ENCODE measurements around the gene SPECC1L. TPM values are rescaled to one million over a fixed set of nuclear protein-coding genes. Genes with fewer than 3 reads are reported as not detected.
"Not testable (repeated sequence)": the region's sequence is repeated elsewhere in the genome, so short reads cannot be mapped to it uniquely, and the experiment has no call there.

Gene SPECC1L
- total RNA-seq, 1 donor from 2014 or later = 80.6 TPM

DNA sequence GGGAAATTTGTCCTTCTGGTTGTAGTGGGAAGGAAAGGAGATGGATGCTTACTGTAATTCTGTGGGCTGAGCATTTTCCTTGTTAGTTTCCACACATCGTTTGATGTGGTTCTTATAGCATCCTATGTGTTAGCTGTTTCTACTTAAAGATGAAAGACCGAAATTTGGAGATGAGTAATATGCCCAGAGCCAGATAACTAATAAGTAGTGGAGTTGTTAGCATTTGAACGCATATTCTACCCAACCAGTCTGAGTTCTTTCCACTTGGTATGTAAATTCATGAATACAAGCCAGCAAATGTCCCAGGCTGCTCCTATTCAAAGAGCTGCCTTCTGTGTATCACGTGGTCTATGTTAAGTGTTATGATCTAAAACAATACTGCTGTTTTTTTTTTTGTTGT is 14.6 kb downstream of the SPECC1L start:
- H3K4me3 Mint-ChIP-seq (ENCODE audit: unreplicated experiment) = no peak overlapping the region
- peaks cover 4% of the 10 kb centered on the region for H3K36me3 Mint-ChIP-seq (ENCODE audit: low read depth, unreplicated experiment)
- H3K9me3 Mint-ChIP-seq (ENCODE audit: unreplicated experiment) = no peaks in the 10 kb centered on the region
- H3K27me3 Mint-ChIP-seq (ENCODE audit: unreplicated experiment) = peaks cover 1% of the 10 kb centered on the region
- DNase-seq (ENCODE audit: low spot score) = no peak
- TF ChIP-seq, protein P1, sequence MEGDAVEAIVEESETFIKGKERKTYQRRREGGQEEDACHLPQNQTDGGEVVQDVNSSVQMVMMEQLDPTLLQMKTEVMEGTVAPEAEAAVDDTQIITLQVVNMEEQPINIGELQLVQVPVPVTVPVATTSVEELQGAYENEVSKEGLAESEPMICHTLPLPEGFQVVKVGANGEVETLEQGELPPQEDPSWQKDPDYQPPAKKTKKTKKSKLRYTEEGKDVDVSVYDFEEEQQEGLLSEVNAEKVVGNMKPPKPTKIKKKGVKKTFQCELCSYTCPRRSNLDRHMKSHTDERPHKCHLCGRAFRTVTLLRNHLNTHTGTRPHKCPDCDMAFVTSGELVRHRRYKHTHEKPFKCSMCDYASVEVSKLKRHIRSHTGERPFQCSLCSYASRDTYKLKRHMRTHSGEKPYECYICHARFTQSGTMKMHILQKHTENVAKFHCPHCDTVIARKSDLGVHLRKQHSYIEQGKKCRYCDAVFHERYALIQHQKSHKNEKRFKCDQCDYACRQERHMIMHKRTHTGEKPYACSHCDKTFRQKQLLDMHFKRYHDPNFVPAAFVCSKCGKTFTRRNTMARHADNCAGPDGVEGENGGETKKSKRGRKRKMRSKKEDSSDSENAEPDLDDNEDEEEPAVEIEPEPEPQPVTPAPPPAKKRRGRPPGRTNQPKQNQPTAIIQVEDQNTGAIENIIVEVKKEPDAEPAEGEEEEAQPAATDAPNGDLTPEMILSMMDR (IDR thresholded peaks at IDR 0.05; ENCODE audit: unreplicated experiment) = no peak
- H3K4me1 Mint-ChIP-seq (ENCODE audit: unreplicated experiment) = peaks cover 48% of the 10 kb centered on the region
- no peak overlapping the region for H3K27ac Mint-ChIP-seq (ENCODE audit: unreplicated experiment)

DNA sequence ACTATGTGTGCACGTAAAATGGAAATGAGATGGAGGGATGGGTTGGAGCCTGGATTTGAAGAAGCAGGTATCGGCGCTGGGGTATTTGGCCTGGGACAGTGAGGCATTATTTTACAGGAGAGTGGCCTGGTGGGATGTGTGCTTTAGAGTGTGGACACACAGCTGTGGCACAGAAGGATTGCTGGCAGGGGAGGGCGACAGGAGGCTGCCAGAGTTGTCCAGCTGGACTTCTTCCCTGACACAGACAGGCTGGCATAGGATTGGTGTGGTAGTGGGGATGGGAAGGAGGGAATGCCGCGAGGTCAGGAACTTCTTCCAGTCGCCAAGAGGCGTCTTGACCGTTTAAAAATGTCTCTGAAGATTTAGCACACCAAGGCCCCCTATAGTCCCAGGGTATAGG is 16.6 kb downstream of the SPECC1L start:
- peaks cover 38% of the 10 kb centered on the region for H3K4me1 Mint-ChIP-seq (ENCODE audit: unreplicated experiment)
- not testable (repeated sequence) for H3K27me3 Mint-ChIP-seq (ENCODE audit: unreplicated experiment); H3K36me3 Mint-ChIP-seq (ENCODE audit: low read depth, unreplicated experiment); DNase-seq (ENCODE audit: low spot score); H3K4me3 Mint-ChIP-seq (ENCODE audit: unreplicated experiment); H3K9me3 Mint-ChIP-seq (ENCODE audit: unreplicated experiment)
- peak overlapping the region; percentile 74 for H3K27ac Mint-ChIP-seq (ENCODE audit: unreplicated experiment)

DNA sequence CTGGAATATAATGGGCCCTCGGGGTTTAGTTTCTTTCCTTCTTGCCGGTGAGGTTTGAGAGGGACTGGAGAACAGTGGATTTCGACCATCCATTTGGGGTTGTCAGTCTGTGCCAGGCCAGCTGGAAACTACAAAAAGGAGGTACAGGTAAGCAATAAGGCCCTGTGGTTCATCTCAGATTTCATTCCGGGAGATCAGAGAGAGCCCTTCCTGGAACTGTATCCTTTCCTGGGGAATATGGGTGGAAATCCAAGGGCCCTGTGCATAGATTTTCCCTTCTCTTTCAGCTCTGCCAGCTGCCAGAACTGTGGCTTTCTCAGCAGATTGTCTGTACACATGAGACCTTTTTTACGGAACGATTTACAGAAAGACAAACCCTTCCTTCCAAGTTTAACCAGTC is 17.2 kb downstream of the SPECC1L start:
- not testable (repeated sequence) for DNase-seq (ENCODE audit: low spot score); H3K27me3 Mint-ChIP-seq (ENCODE audit: unreplicated experiment); H3K9me3 Mint-ChIP-seq (ENCODE audit: unreplicated experiment); H3K4me3 Mint-ChIP-seq (ENCODE audit: unreplicated experiment); H3K36me3 Mint-ChIP-seq (ENCODE audit: low read depth, unreplicated experiment)
- H3K27ac Mint-ChIP-seq (ENCODE audit: unreplicated experiment) = peak overlapping the region; percentile 12
- H3K4me1 Mint-ChIP-seq (ENCODE audit: unreplicated experiment) = peaks cover 38% of the 10 kb centered on the region

DNA sequence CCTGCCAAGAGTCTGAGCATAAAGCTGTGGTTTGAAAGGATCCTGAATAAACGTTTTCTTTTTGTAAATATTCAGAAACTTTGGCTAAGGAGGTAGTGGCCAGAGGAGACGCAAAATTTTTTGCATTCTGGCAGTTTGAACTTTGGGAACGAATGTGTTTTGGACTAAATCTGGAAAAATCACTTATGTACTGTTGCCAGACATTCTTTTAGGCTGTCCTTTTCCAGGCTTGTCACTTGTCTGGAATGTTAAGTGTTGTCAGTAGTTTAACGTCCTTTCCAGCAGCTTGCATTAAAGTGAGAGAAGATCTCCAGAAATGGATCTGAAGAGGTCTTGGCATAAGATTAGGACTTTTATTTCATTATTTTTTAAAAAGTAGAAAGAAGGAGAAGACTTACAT is 18.5 kb downstream of the SPECC1L start:
- Mint-ChIP-seq H3K27ac (ENCODE audit: unreplicated experiment) (no peak overlapping the region), H3K4me1 (ENCODE audit: unreplicated experiment) (peaks cover 38% of the 10 kb centered on the region), H3K4me3 (ENCODE audit: unreplicated experiment) (no peak overlapping the region), H3K36me3 (ENCODE audit: low read depth, unreplicated experiment) (peaks cover 4% of the 10 kb centered on the region), H3K27me3 (ENCODE audit: unreplicated experiment) (peaks cover 1% of the 10 kb centered on the region), H3K9me3 (ENCODE audit: unreplicated experiment) (no peaks in the 10 kb centered on the region)
- TF ChIP-seq, protein P1 (IDR thresholded peaks at IDR 0.05; ENCODE audit: unreplicated experiment) = no peak
- no peak for DNase-seq (ENCODE audit: low spot score)

- TF ChIP-seq, protein P1 (IDR thresholded peaks at IDR 0.05; ENCODE audit: unreplicated experiment) = no peak
- Mint-ChIP-seq H3K9me3 (ENCODE audit: unreplicated experiment) (no peaks in the 10 kb centered on the region), H3K4me1 (ENCODE audit: unreplicated experiment) (peaks cover 35% of the 10 kb centered on the region), H3K36me3 (ENCODE audit: low read depth, unreplicated experiment) (peaks cover 4% of the 10 kb centered on the region), H3K27me3 (ENCODE audit: unreplicated experiment) (peaks cover 1% of the 10 kb centered on the region), H3K27ac (ENCODE audit: unreplicated experiment) (peak overlapping the region; percentile 17), H3K4me3 (ENCODE audit: unreplicated experiment) (no peak overlapping the region)
- DNase-seq (ENCODE audit: low spot score) = no peak
These were observed 19.1 kb downstream of the SPECC1L start for GRCh38 chr22:24289741-24290163.

- DNase-seq (ENCODE audit: low spot score) = no peak
- no peak overlapping the region for H3K4me3 Mint-ChIP-seq (ENCODE audit: unreplicated experiment)
- H3K9me3 Mint-ChIP-seq (ENCODE audit: unreplicated experiment) = no peaks in the 10 kb centered on the region
- no peak overlapping the region for H3K27ac Mint-ChIP-seq (ENCODE audit: unreplicated experiment)
- H3K36me3 Mint-ChIP-seq (ENCODE audit: low read depth, unreplicated experiment) = peaks cover 4% of the 10 kb centered on the region
- peaks cover 29% of the 10 kb centered on the region for H3K4me1 Mint-ChIP-seq (ENCODE audit: unreplicated experiment)
- TF ChIP-seq, protein P1 (IDR thresholded peaks at IDR 0.05; ENCODE audit: unreplicated experiment) = no peak
- H3K27me3 Mint-ChIP-seq (ENCODE audit: unreplicated experiment) = peaks cover 1% of the 10 kb centered on the region
These were observed 19.8 kb downstream of the SPECC1L start for GRCh38 chr22:24290459-24290858.

Measured in endothelial cell (in vitro differentiated cells).